B cell (primary cell): ENCODE data around the gene GLDN.

ENCODE experiments used
- EZH2 ChIP-seq: IDR thresholded peaks from 2 replicates; pipeline ENCODE4 v1.6.1; 2012; ENCODE audit warnings: borderline replicate concordance, low read depth, mild to moderate bottlenecking, moderate library complexity, low read length; ENCODE audit not compliant: insufficient read depth, poor library complexity, severe bottlenecking
- TF ChIP-seq, protein P1 (sequence below): fragments of 200-600 bp; IDR thresholded peaks from one replicate; pipeline ENCODE4 v1.8.0; 2022; ENCODE audit warnings: antibody characterized with exemption, mild to moderate bottlenecking

DNA sequence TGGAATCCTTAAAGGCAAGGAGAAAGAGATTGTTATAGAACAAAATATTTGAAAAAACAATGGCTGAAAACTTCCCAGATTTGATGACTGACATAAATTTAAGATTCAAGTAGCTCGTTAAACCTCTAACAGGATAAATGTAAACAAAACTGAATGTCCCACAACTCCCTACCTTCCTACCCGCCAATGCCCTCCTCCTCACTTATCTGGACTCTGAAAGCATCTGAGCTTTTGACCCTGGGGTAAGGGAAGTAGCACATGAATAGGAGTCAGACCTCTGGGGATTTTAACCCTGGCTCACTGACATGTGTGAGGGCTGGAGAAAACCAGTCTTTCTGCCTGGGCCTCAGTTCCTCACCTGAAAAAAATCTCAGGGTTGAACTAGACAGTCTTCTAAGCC lies 29.9 kb upstream of the GLDN start:
- TF ChIP-seq, protein P1, sequence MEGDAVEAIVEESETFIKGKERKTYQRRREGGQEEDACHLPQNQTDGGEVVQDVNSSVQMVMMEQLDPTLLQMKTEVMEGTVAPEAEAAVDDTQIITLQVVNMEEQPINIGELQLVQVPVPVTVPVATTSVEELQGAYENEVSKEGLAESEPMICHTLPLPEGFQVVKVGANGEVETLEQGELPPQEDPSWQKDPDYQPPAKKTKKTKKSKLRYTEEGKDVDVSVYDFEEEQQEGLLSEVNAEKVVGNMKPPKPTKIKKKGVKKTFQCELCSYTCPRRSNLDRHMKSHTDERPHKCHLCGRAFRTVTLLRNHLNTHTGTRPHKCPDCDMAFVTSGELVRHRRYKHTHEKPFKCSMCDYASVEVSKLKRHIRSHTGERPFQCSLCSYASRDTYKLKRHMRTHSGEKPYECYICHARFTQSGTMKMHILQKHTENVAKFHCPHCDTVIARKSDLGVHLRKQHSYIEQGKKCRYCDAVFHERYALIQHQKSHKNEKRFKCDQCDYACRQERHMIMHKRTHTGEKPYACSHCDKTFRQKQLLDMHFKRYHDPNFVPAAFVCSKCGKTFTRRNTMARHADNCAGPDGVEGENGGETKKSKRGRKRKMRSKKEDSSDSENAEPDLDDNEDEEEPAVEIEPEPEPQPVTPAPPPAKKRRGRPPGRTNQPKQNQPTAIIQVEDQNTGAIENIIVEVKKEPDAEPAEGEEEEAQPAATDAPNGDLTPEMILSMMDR: no peak
- TF ChIP-seq EZH2: no peak
